H1 (cell line): ENCODE data around the gene EGR1. TPM values are rescaled to one million over a fixed set of nuclear protein-coding genes. Genes with fewer than 3 reads are reported as not detected.

Experiments used
- CBX5 ChIP-seq: fragments of 300-800, 300-1000 bp; sonication (generic); IDR thresholded peaks from 2 replicates; pipeline ENCODE4 v1.7.1; 2016; ENCODE audit warnings: antibody characterized with exemption, low read length, low read depth
- polyA plus RNA-seq, 7 experiments: library from polyadenylated mRNA; depleted of rRNA in 3 of 7; stranded (reverse) in 5 of 7; unstranded in 2 of 7; fragments of >200 nt in 5 of 7; fragments of 200-250 nt in 2 of 7; gene quantifications; 1 replicate in 5 of 7; 2 replicates in 1 of 7; 4 replicates in 1 of 7; pipeline versions ENCODE4 v1.2.1 to v1.2.3, GENCODE V29; 2011 to 2013; ENCODE audit warnings: missing spikeins in 2 of 7, mixed read lengths in 2 of 7
- total RNA-seq: library from RNA; stranded (reverse); fragmentation: NEBNext Ultra II Directional; extraction: Animal tissue kit (Norgen Biotek cat#: 25700); gene quantifications from 2 replicates; pipeline ENCODE4 v1.2.1, GENCODE V29; 2021

EGR1 gene
- total and polyA plus RNA-seq, 2 of the 8 experiments (the other 6 are each of a cell fraction or from before 2014, with no cell fraction given): 16.2 to 35.5 TPM

GRCh38 chr5:138495351-138495750 lies 30.1 kb downstream of the EGR1 start (continued):
- no peak for TF ChIP-seq CBX5
